Activated CD8-positive, alpha-beta T cell treated with anti-CD3 and anti-CD28 coated beads for 36 hours (primary cell): ENCODE measurements around the gene ISL1. TPM values are rescaled to one million over a fixed set of nuclear protein-coding genes. Genes with fewer than 3 reads are reported as not detected.

ENCODE experiments used
- ATAC-seq: fragments of 200-7000 bp; cut with Tn5 transposase; one replicate; pipeline ENCODE4 v1.10.0; 2021; ENCODE audit warnings: mild to moderate bottlenecking, moderate library complexity
- CTCF ChIA-PET: fragments of 350-600 bp; sonication (Branson Sonifier 250); formaldehyde crosslinking; loops from one replicate; lab custom pipeline; 2021; ENCODE audit warnings: antibody characterized with exemption; lab: Charles Lee
- POLR2A ChIA-PET: fragments of 350-600 bp; sonication (Branson Sonifier 250); formaldehyde crosslinking; loops from one replicate; lab custom pipeline; 2021; ENCODE audit warnings: antibody characterized with exemption; lab: Charles Lee
- DNase-seq: peaks from one replicate; pipeline ENCODE4 v3.0.0-alpha.2; 2020
- H3K27ac Mint-ChIP-seq: one replicate; pipeline ENCODE4 v1.8.0; 2021; ENCODE audit warnings: mild to moderate bottlenecking, mixed read lengths
- H3K27me3 Mint-ChIP-seq: one replicate; pipeline ENCODE4 v1.8.0; 2021; ENCODE audit warnings: mixed read lengths
- H3K36me3 Mint-ChIP-seq: one replicate; pipeline ENCODE4 v1.8.0; 2021; ENCODE audit warnings: low read depth, mixed read lengths
- H3K4me1 Mint-ChIP-seq: one replicate; pipeline ENCODE4 v1.8.0; 2021; ENCODE audit warnings: low read depth, mixed read lengths
- H3K4me3 Mint-ChIP-seq: one replicate; pipeline ENCODE4 v1.8.0; 2021; ENCODE audit warnings: mild to moderate bottlenecking, moderate library complexity, mixed read lengths
- H3K9me3 Mint-ChIP-seq: one replicate; pipeline ENCODE4 v1.8.0; 2021; ENCODE audit warnings: mixed read lengths
- CTCF ChIP-seq: fragments of 200-600 bp; IDR thresholded peaks from one replicate; pipeline ENCODE4 v1.8.0; 2022; ENCODE audit warnings: antibody characterized with exemption, mild to moderate bottlenecking
- intact Hi-C: fragments of 100-400 bp; cut with micrococcal nuclease; formaldehyde crosslinking; loops from one replicate; pipeline ENCODE4 v1.10.0; 2022
- total RNA-seq, 2 experiments: library from RNA; stranded (reverse); gene quantifications; one replicate each; pipeline ENCODE4 v1.2.3, GENCODE V29; 2021

ISL1 gene
- total RNA-seq, 2 experiments from 2014 or later, result not detected

GRCh38 chr5:51439232-51439631, 56.0 kb downstream of the ISL1 start:
- POLR2A ChIA-PET, result no interaction called here
- no peak overlapping the region for H3K4me3 Mint-ChIP-seq
- ATAC-seq, result no peak
- H3K9me3 Mint-ChIP-seq, result peaks cover 3% of the 10 kb centered on the region
- no peaks in the 10 kb centered on the region for H3K4me1 Mint-ChIP-seq
- no peaks in the 10 kb centered on the region for H3K27me3 Mint-ChIP-seq
- TF ChIP-seq CTCF, result no peak
- no peaks in the 10 kb centered on the region for H3K36me3 Mint-ChIP-seq
- H3K27ac Mint-ChIP-seq, result no peak overlapping the region
- no peak for DNase-seq
- intact Hi-C loops, result no loop called here
- CTCF ChIA-PET, result no interaction called here
